HUES48 (cell line): ENCODE measurements around the gene ACBD3.
"Not testable (repeated sequence)": the region's sequence is repeated elsewhere in the genome, so short reads cannot be mapped to it uniquely, and the experiment has no call there.

Experiments used
- H3K27ac ChIP-seq: one replicate; pipeline ENCODE4 v1.7.0; 2013; ENCODE audit warnings: low read depth, low read length, inconsistent platforms
- H3K27me3 ChIP-seq: 2 replicates; pipeline ENCODE4 v1.6.1; 2013; ENCODE audit warnings: mild to moderate bottlenecking, low read length; ENCODE audit not compliant: control insufficient read depth, insufficient read depth
- H3K36me3 ChIP-seq: 2 replicates; pipeline ENCODE4 v1.6.1; 2013; ENCODE audit warnings: low read length; ENCODE audit not compliant: control insufficient read depth, insufficient read depth
- H3K4me1 ChIP-seq: 2 replicates; pipeline ENCODE4 v1.6.1; 2013; ENCODE audit warnings: mild to moderate bottlenecking, low read length; ENCODE audit not compliant: control insufficient read depth, insufficient read depth
- H3K4me3 ChIP-seq: 2 replicates; pipeline ENCODE4 v1.5.1; 2013; ENCODE audit warnings: mild to moderate bottlenecking, low read depth, low read length
- H3K9ac ChIP-seq: 2 replicates; pipeline ENCODE4 v1.6.1; 2013; ENCODE audit warnings: mild to moderate bottlenecking, low read depth, low read length, moderate library complexity
- H3K9me3 ChIP-seq: 2 replicates; pipeline ENCODE4 v1.6.1; 2013; ENCODE audit warnings: low read length; ENCODE audit not compliant: control insufficient read depth, insufficient read depth

Gene ACBD3

DNA sequence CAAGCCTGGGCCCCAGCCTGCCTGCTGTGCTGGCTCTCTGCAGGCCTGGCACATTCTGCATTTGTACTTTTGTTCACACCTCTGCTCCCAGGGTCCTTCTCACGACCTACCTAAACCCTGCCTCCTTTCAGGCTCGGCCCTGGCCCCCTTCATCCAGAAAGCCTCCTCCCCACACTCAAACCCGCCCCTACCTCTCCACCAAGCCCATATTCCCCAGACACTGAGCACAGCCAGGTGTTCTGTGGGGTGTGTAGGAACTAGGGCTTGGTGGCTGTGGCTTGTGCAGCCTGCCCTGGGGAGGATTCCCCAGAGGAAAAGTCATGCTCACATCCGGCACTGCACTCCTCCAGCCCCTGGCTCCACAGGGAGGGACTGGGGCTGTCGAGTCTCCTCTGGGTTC, 28.7 kb upstream of the ACBD3 start:
- Histone ChIP-seq H3K4me3 (no peak overlapping the region), H3K9me3 (no peaks in the 10 kb centered on the region), H3K27ac (peak overlapping the region; percentile 49), H3K4me1 (peaks cover 42% of the 10 kb centered on the region), H3K36me3 (no peaks in the 10 kb centered on the region), H3K27me3 (no peaks in the 10 kb centered on the region), H3K9ac (no peak overlapping the region)

DNA sequence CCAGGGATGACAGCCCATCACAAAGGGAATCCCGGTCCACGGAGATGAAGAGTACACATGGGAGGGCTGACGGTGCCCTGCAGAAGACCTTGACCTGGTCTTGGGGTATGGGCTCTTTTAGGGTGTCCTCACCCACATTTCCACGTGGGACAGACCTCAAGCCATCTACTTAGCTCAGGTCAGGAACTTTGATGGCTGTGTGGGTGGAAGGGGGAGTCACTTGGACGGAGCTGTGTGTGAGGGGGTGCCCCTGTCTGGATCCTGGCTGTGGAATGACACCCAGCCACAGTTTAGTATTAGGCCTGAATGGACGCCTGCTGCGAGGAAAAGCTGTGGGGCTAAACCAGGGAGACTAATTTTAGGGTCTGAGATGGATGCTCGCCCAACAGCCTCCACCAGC, 26.0 kb upstream of the ACBD3 start:
- Histone ChIP-seq H3K27ac (no peak overlapping the region), H3K27me3 (peaks cover 10% of the 10 kb centered on the region; the same call in 1 of the 2 replicates), H3K9me3 (no peaks in the 10 kb centered on the region), H3K9ac (no peak overlapping the region), H3K4me1 (peaks cover 46% of the 10 kb centered on the region), H3K4me3 (no peak overlapping the region), H3K36me3 (no peaks in the 10 kb centered on the region)

DNA sequence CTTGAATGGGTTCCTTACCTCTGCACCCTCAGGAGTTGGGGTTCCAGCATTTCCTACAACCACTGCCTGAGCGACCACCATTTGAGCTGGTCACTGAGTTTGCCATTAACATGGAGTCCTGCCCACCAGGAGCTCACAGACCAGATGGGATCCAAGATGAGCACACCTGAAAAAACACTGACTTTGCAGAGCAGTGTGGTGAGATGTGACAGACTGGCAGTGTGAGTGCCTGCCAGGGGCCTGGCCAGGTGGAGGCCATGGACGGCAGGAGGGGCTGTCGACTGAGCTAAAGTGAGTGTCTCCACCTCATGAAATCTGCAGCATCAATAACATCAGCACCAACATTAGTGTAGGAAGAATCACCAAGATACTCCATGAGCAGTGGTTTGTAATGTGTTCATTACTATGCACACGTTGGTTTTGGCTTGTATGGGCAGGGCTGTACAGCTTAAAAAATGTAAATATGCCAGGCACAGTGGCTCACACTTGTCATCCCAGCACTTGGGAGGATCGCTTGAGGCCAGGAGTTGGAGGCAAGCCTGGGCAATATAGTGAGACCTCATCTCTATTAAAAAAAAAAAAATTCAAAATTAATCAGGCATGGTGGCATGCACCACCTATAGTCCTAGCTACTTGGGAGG, 24.8 kb upstream of the ACBD3 start:
- H3K27me3 ChIP-seq: peaks cover 10% of the 10 kb centered on the region; the same call in 1 of the 2 replicates
- no peak overlapping the region for H3K9ac ChIP-seq
- no peak overlapping the region for H3K4me3 ChIP-seq
- H3K4me1 ChIP-seq: peaks cover 44% of the 10 kb centered on the region
- H3K27ac ChIP-seq: peak overlapping the region; percentile 45
- no peaks in the 10 kb centered on the region for H3K9me3 ChIP-seq
- no peaks in the 10 kb centered on the region for H3K36me3 ChIP-seq

DNA sequence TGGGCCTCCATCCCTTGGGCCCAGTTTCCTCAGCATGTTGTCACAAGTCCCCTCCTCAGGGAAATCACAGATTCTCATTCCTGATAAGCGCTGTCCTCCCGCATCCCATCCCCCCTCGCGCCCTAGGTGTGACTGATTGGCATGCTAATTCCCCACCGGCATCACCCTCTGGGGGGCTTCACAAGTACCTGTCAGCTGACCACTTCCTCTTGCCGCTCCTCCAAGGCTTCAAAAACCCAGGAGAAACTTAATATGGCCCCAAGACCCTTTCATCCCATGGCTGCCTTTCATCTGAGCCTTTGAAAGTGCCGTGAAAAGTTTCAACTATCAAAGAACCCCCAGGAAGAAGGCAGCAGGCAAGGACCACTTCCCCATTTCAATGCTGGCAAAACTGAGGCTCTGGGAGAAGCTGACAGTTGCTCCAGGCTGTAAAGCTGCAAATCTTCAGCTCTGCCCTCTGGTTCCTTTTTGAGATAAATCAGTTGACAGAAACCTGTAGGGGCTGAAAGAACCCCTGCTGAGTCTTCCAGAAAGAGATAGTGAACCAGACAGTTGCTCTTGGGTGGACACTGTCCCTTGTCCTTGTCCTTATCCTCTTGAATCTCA, 24.1 kb upstream of the ACBD3 start:
- no peaks in the 10 kb centered on the region for H3K36me3 ChIP-seq
- H3K9ac ChIP-seq: no peak overlapping the region
- H3K4me3 ChIP-seq: no peak overlapping the region
- no peaks in the 10 kb centered on the region for H3K9me3 ChIP-seq
- peak overlapping the region; percentile 45 for H3K27ac ChIP-seq
- H3K27me3 ChIP-seq: peaks cover 10% of the 10 kb centered on the region; the same call in 1 of the 2 replicates
- H3K4me1 ChIP-seq: peaks cover 38% of the 10 kb centered on the region

DNA sequence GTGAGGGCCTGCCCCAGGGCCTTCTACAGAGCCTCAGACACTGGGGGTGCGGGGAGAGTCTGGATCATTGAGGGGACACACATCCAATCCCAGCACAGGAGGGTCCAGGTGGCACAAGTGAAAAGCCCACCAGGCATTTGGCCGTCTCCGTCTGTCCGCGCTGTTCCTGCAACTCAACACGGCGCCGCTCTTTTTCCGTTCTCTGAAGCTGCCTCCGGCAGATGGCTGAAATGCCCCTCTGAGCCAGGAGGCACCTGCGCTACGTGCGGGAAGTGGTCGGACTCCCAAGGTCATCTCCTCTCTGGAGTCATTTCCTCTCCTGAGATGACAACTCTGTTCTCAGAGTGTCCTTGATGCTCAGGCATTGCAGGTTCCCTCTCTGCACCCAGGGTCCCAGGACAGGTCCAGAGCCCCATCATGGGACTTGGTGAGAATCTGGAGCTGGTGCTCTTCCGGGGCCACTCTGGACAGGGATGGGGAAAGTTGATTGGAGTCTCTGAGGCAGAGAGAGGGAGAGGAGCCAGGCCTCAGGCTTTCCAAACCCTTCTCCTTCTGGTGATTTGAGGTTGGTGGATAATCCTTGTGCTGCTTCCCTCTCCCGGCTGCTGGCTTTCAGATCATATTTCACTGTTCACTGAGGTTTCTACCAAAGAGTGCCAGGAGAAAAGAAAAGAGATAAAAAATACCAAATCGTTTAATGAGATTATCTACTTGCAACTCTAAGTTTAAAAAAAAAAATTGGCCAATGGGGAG, 22.9 kb upstream of the ACBD3 start:
- Histone ChIP-seq H3K9ac (no peak overlapping the region), H3K27ac (no peak overlapping the region), H3K4me3 (no peak overlapping the region)

DNA sequence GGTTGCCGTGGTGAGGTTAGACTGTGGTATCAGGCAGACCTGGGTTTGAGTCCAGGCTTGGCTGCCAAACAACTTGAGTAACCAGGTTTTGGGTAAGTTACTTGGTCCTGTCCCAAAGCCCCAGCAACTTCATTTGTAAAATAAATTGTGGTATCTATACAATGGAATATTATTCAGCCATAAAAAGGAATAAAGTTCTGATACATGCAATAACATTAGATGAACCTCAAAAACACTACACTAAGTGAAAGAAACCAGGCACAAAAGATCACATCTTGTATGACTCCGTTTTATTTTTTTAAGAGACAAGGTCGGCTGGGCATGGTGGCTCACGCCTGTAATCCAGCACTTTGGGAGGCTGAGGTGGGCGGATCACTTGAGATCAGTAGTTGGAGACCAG, 20.5 kb upstream of the ACBD3 start:
- Histone ChIP-seq H3K9ac (no peak overlapping the region), H3K4me3 (no peak overlapping the region), H3K36me3 (no peaks in the 10 kb centered on the region), H3K4me1 (peaks cover 29% of the 10 kb centered on the region), H3K9me3 (no peaks in the 10 kb centered on the region), H3K27me3 (peaks cover 10% of the 10 kb centered on the region; the same call in 1 of the 2 replicates), H3K27ac (no peak overlapping the region)

More for the DNA sequence above, 22.9 kb upstream of the ACBD3 start:
- H3K9me3 ChIP-seq: no peaks in the 10 kb centered on the region
- H3K36me3 ChIP-seq: no peaks in the 10 kb centered on the region
- H3K27me3 ChIP-seq: peaks cover 10% of the 10 kb centered on the region; the same call in 1 of the 2 replicates
- peaks cover 31% of the 10 kb centered on the region for H3K4me1 ChIP-seq

DNA sequence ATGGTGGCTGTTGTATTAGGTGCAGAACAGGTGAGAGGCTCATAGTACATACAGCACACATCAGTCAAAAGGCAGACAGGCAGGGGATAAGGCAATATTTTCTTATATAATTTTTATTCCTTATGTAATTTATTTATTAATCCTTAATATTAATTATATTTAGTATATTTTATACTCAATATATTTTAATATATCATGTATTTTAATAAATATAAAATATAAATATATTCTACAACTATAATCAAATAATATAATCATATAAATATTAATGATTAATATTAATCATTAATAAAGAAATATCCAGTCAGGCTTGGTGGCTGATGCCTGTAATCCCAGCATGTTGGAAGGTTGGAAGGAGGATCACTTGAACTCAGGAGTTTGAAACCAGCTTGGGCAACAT, 17.7 kb upstream of the ACBD3 start:
- H3K4me3 ChIP-seq: no peak overlapping the region
- peaks cover 8% of the 10 kb centered on the region for H3K4me1 ChIP-seq
- no peaks in the 10 kb centered on the region for H3K36me3 ChIP-seq
- H3K27me3 ChIP-seq: peaks cover 1% of the 10 kb centered on the region; the same call in 1 of the 2 replicates
- no peak overlapping the region for H3K27ac ChIP-seq
- H3K9ac ChIP-seq: no peak overlapping the region
- no peaks in the 10 kb centered on the region for H3K9me3 ChIP-seq

DNA sequence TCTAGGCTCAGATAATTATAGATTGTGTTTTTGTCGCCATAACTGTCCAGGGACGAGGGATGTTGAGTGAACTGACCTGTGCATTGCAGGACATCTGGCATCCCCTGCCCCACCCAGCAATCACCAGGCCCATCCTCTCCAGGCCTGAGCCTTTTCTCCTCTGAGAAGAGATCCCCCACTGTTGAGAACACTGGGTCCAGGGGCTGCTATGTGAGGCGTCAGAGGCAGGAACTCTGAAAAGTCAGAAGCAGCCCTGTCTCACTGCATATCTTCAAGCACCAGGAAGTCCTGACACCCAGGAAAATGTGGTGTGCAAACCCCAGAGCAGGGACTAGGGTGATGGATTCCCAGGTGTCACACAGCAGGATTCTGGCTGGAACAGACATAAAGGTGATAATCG, 17.1 kb upstream of the ACBD3 start:
- peaks cover 8% of the 10 kb centered on the region for H3K4me1 ChIP-seq
- no peaks in the 10 kb centered on the region for H3K9me3 ChIP-seq
- no peak overlapping the region for H3K27ac ChIP-seq
- H3K36me3 ChIP-seq: no peaks in the 10 kb centered on the region
- no peak overlapping the region for H3K9ac ChIP-seq
- no peaks in the 10 kb centered on the region for H3K27me3 ChIP-seq
- no peak overlapping the region for H3K4me3 ChIP-seq

DNA sequence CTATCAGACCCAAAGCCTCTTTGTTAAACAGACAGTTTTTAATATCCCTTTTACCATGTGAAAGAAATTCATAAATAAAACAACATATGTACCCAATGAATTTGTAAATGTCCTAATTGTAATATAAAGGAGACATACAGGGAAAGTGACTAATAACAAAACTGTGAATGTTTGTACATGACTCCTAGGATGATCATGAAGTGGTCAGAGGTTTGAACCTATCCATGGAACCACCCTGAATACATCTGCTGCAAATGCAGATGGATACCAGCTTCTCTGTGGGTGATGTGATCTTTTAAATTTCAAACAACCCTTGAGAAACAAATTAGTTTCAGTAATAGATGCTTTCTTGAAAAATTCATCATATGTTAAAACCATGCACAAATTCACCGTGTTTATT, 16.7 kb upstream of the ACBD3 start:
- H3K27ac ChIP-seq: no peak overlapping the region
- H3K36me3 ChIP-seq: no peaks in the 10 kb centered on the region
- no peaks in the 10 kb centered on the region for H3K27me3 ChIP-seq
- H3K4me3 ChIP-seq: no peak overlapping the region
- H3K9me3 ChIP-seq: no peaks in the 10 kb centered on the region
- H3K4me1 ChIP-seq: peaks cover 8% of the 10 kb centered on the region
- no peak overlapping the region for H3K9ac ChIP-seq

DNA sequence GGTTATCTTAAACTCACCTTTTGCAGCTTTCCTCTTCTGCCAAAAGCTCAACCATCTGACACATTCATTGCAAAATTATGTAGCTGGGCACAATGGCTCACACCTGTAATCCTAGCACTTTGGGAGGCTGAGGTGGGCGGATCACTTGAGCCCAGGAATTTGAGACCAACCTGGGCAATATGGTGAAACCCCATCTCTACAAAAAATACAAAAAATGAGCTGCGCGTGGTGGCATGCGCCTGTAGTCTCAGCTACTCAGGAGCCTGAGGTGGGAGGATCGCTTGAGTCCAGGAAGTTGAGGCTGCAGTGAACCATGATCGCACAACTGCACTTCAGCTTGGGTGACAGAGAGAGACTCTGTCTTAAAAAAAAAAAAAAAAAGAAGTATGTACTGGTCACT, 16.1 kb upstream of the ACBD3 start:
- H3K4me3 ChIP-seq, H3K9ac ChIP-seq, H3K27ac ChIP-seq, H3K9me3 ChIP-seq, H3K36me3 ChIP-seq, H3K27me3 ChIP-seq, H3K4me1 ChIP-seq: not testable (repeated sequence)

DNA sequence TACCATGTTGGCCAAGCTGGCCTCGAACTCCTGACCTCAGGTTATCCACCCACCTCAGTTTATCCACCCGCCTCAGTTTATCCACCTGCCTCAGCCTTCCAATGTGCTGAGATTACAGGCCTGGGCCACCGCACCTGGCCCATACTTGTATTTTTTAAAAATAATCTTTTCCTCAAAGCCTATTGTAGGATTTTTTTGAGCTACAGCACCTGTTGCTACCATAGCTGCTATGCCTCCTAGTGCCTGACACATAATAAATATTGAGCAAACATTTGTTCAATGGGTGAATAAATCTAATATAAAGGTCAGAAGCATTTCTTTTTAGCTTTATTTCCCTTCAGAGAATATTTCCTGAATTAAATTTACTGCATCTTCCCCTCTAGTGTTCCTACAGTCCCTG, 15.7 kb upstream of the ACBD3 start:
- H3K27ac ChIP-seq: no peak overlapping the region
- H3K9ac ChIP-seq: no peak overlapping the region
- no peaks in the 10 kb centered on the region for H3K9me3 ChIP-seq
- H3K4me1 ChIP-seq: peaks cover 8% of the 10 kb centered on the region
- no peaks in the 10 kb centered on the region for H3K27me3 ChIP-seq
- no peaks in the 10 kb centered on the region for H3K36me3 ChIP-seq
- H3K4me3 ChIP-seq: no peak overlapping the region
